GM18907 (cell line): ENCODE measurements around the gene FRG2C.
"Not testable (repeated sequence)": the region's sequence is repeated elsewhere in the genome, so short reads cannot be mapped to it uniquely, and the experiment has no call there.

Experiments
- ATAC-seq: cut with Tn5 transposase; IDR thresholded peaks from one replicate; pipeline ENCODE4 v1.9.1; 2021; ENCODE audit warnings: mild to moderate bottlenecking, moderate library complexity; ENCODE audit not compliant: unreplicated experiment

Gene FRG2C

GRCh38 chr3:75664028-75664427 is at the start of gene FRG2C:
TSS of gene FRG2C (plus strand) at chr3:75664328. CDS start at chr3:75664380, 52 bp downstream.
- not testable (repeated sequence) for ATAC-seq

- ATAC-seq, result not testable (repeated sequence)
These were observed 45.3 kb upstream of the FRG2C start for GRCh38 chr3:75618666-75619305.

- not testable (repeated sequence) for ATAC-seq
These were observed 44.6 kb upstream of the FRG2C start for GRCh38 chr3:75619481-75620031.

- not testable (repeated sequence) for ATAC-seq
These were observed 42.4 kb upstream of the FRG2C start for GRCh38 chr3:75621772-75622171.

GRCh38 chr3:75623656-75624055 is 40.5 kb upstream of the FRG2C start:
- not testable (repeated sequence) for ATAC-seq

- not testable (repeated sequence) for ATAC-seq
These were observed 33.1 kb upstream of the FRG2C start for GRCh38 chr3:75630887-75631535.

- ATAC-seq, result no peak
These were observed 32.6 kb upstream of the FRG2C start for GRCh38 chr3:75631541-75631940.

GRCh38 chr3:75638947-75639346 is 25.2 kb upstream of the FRG2C start:
- not testable (repeated sequence) for ATAC-seq

- not testable (repeated sequence) for ATAC-seq
These were observed 23.0 kb upstream of the FRG2C start for GRCh38 chr3:75641107-75641517.

- ATAC-seq, result not testable (repeated sequence)
These were observed 20.9 kb upstream of the FRG2C start for GRCh38 chr3:75643031-75643800.

GRCh38 chr3:75645548-75645947 is 18.6 kb upstream of the FRG2C start:
- not testable (repeated sequence) for ATAC-seq

- ATAC-seq, result no peak
These were observed 13.9 kb upstream of the FRG2C start for GRCh38 chr3:75650191-75650590.

- not testable (repeated sequence) for ATAC-seq
These were observed 8.8 kb upstream of the FRG2C start for GRCh38 chr3:75655101-75655904.

- not testable (repeated sequence) for ATAC-seq
These were observed 8.2 kb upstream of the FRG2C start for GRCh38 chr3:75655956-75656355.

GRCh38 chr3:75658411-75659107 is 5.6 kb upstream of the FRG2C start:
- ATAC-seq, result not testable (repeated sequence)

- not testable (repeated sequence) for ATAC-seq
These were observed 5.1 kb upstream of the FRG2C start for GRCh38 chr3:75659108-75659433.

GRCh38 chr3:75665626-75666025 is 1.5 kb downstream of the FRG2C start:
- ATAC-seq, result not testable (repeated sequence)

GRCh38 chr3:75667757-75668701 is 3.9 kb downstream of the FRG2C start:
- not testable (repeated sequence) for ATAC-seq
